Measurements from ENCODE around the gene DMPK. TPM values are rescaled to one million over a fixed set of nuclear protein-coding genes. Genes with fewer than 3 reads are reported as not detected.

Gene DMPK
- total RNA-seq, 2 donors from 2014 or later, result 57.9 to 81.4 TPM

GRCh38 chr19:45820413-45821102 lies 38.3 kb upstream of the DMPK start:
- no peak for TF ChIP-seq POLR2A (IDR thresholded peaks at IDR 0.05)
- TF ChIP-seq, protein P1, sequence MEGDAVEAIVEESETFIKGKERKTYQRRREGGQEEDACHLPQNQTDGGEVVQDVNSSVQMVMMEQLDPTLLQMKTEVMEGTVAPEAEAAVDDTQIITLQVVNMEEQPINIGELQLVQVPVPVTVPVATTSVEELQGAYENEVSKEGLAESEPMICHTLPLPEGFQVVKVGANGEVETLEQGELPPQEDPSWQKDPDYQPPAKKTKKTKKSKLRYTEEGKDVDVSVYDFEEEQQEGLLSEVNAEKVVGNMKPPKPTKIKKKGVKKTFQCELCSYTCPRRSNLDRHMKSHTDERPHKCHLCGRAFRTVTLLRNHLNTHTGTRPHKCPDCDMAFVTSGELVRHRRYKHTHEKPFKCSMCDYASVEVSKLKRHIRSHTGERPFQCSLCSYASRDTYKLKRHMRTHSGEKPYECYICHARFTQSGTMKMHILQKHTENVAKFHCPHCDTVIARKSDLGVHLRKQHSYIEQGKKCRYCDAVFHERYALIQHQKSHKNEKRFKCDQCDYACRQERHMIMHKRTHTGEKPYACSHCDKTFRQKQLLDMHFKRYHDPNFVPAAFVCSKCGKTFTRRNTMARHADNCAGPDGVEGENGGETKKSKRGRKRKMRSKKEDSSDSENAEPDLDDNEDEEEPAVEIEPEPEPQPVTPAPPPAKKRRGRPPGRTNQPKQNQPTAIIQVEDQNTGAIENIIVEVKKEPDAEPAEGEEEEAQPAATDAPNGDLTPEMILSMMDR (IDR thresholded peaks at IDR 0.05), result no peak
- Histone ChIP-seq H3K27me3 (no peaks in the 10 kb centered on the region), H3K9me3 (no peaks in the 10 kb centered on the region), H3K4me3 (no peak overlapping the region), H3K27ac (no peak overlapping the region), H3K36me3 (replicated peaks in 1 of 2; ENCODE audit: insufficient read depth in 1 of 2, low read depth in 2 of 2) (peaks cover 0 to 6% of the 10 kb centered on the region in 2 donors), H3K4me1 (peaks cover 6% of the 10 kb centered on the region)
- intact Hi-C loops (cut with DNase I), result no loop called here
- ATAC-seq (no peak), DNase-seq (no peak)
- 59 to 72% methylated on average over 10 to 18 of the region's 20 CpGs for WGBS, 2 donors

DNA sequence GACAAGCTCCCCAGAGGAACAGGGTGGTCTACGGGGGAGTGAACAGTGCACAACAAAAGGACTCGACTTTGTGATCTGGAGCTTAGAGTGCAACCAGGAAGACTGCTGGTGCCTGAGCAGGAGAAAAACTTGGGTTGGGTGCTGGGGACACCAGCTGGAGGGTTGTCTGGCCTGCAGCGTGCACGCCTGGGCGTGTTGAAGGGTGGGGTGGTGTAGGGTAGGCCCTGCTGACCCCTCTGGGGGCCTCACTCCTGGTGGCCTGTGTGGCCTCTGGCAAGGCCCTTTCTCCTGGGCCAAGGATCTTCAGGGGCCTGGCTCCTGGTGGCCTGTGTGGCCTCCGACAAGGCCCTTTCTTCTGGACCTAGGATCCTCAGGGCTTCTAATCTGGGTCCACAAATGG lies 37.5 kb upstream of the DMPK start:
- H3K36me3 ChIP-seq (replicated peaks in 1 of 2; ENCODE audit: insufficient read depth in 1 of 2, low read depth in 2 of 2), result peaks cover 0 to 2% of the 10 kb centered on the region in 2 donors

DNA sequence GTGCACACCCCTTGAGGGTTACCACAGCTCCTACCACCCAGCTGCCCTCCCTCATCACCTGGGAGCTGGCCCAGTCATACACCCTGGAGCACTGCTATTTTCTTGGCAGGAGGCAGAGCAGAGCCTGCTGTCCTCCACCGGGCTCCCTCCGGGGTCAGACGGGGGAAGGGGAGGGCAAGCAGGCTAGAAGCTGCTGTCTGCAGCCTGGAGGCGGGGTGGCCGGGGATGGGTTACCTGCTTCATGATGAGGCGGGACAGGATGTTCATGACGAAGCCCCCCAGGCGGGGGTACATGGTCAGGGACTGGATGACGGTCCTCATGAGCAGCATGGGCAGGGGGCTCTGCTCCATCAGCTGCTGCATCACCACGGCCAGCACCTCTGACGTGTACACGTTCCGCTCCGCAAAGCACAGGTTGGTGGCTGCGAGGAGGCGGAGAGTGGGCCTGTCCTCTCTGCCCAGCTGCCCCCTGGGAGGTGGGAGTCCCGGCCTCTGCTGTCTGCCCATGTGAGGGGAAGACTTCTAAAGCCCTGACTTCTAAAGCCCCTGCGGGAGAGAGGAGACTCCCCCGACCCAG lies 35.5 kb upstream of the DMPK start:
- ATAC-seq, result peak; percentile 5
- DNase-seq, result peak in 1 of 4 donors; percentile 34
- Histone ChIP-seq H3K4me3 (no peak overlapping the region), H3K27me3 (no peaks in the 10 kb centered on the region), H3K4me1 (peaks cover 6% of the 10 kb centered on the region), H3K27ac (peak overlapping the region in 1 of 4 donors; percentile 32), H3K36me3 (replicated peaks in 1 of 2; ENCODE audit: insufficient read depth in 1 of 2, low read depth in 2 of 2) (peaks cover 0 to 2% of the 10 kb centered on the region in 2 donors), H3K9me3 (no peaks in the 10 kb centered on the region)
- no peak for TF ChIP-seq POLR2A (IDR thresholded peaks at IDR 0.05)
- TF ChIP-seq, protein P1 (IDR thresholded peaks at IDR 0.05), result no peak
- WGBS, 2 donors, result 75% methylated on average over 17 of the region's 19 CpGs; no CpG with 5 or more reads in 1 of the 2 donors
- intact Hi-C loops (cut with DNase I), result loop anchor here (5.0 kb wide), 1 partner anchor 189 kb away; no protein-coding TSS in a partner anchor

More for the DNA sequence above, 37.5 kb upstream of the DMPK start:
- no peak for DNase-seq
- intact Hi-C loops (cut with DNase I), result loop anchor here (5.0 kb wide), 1 partner anchor 188 kb away; no protein-coding TSS in a partner anchor
- Histone ChIP-seq H3K27ac (no peak overlapping the region), H3K9me3 (no peaks in the 10 kb centered on the region), H3K4me1 (peaks cover 6% of the 10 kb centered on the region), H3K27me3 (no peaks in the 10 kb centered on the region), H3K4me3 (no peak overlapping the region)
- 76 to 85% methylated on average over 2 to 6 of the region's 6 CpGs for WGBS, 2 donors
- TF ChIP-seq, protein P1 (IDR thresholded peaks at IDR 0.05), result no peak
- TF ChIP-seq POLR2A (IDR thresholded peaks at IDR 0.05), result no peak
- ATAC-seq, result no peak

GRCh38 chr19:45817010-45817724 lies 34.9 kb upstream of the DMPK start:
- DNase-seq, result peak; percentile 95 to 96 (median 96)
- ATAC-seq, result peak; percentile 95
- H3K4me3 ChIP-seq, result no peak overlapping the region
- peaks cover 6% of the 10 kb centered on the region for H3K4me1 ChIP-seq
- peak overlapping the region in 1 of 4 donors; percentile 32 for H3K27ac ChIP-seq
- no peaks in the 10 kb centered on the region for H3K27me3 ChIP-seq
- no peaks in the 10 kb centered on the region for H3K36me3 ChIP-seq (replicated peaks in 1 of 2; ENCODE audit: insufficient read depth in 1 of 2, low read depth in 2 of 2)
- H3K9me3 ChIP-seq, result no peaks in the 10 kb centered on the region
- WGBS, 2 donors, result 13 to 14% methylated on average over 13 to 23 of the region's 24 CpGs
- intact Hi-C loops (cut with DNase I), result loop anchor here (5.0 kb wide), 1 partner anchor 190 kb away; no protein-coding TSS in a partner anchor
- TF ChIP-seq, protein P1 (IDR thresholded peaks at IDR 0.05), result peak; percentile 97 to 99 (median 99)
- no peak for TF ChIP-seq POLR2A (IDR thresholded peaks at IDR 0.05)

Measured in body of pancreas (tissue), 4 donors.